Choroid plexus epithelial cell (primary cell): ENCODE measurements around the gene GASK1A.

Source experiments
- DNase-seq: peaks from one replicate; pipeline ENCODE4 v3.0.0-alpha.2; 2010; ENCODE audit warnings: low read depth
- H3K4me3 ChIP-seq: 2 replicates; pipeline ENCODE4 v1.5.1; 2011; ENCODE audit warnings: low read depth, mild to moderate bottlenecking, control low read depth, low read length, moderate library complexity
- TF ChIP-seq, protein P1 (sequence below): conservative IDR thresholded peaks from 2 replicates; pipeline ENCODE4 v1.5.1; 2011; ENCODE audit warnings: low read depth, mild to moderate bottlenecking, control low read depth, inconsistent platforms, low read length, moderate library complexity

The GASK1A gene

DNA sequence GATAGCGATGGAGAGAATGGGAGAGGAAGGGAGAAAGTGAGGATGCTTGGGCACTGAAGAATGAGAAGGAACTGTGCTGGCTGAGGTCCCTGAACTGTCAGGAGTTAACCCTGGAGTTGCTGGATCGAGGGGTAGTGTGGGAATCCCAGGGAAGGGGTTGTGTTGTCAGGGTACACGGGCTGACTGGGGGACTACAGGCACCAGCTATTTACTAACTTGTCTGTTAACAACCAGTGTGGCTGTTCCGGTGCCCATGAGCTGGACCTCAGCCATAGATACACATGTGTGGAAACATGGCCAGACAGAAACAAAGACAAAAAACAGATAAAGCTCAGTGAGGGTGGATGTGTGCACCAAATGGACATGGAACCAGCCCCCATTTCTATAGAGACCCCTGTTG, 55.1 kb downstream of the GASK1A start:
- TF ChIP-seq, protein P1, sequence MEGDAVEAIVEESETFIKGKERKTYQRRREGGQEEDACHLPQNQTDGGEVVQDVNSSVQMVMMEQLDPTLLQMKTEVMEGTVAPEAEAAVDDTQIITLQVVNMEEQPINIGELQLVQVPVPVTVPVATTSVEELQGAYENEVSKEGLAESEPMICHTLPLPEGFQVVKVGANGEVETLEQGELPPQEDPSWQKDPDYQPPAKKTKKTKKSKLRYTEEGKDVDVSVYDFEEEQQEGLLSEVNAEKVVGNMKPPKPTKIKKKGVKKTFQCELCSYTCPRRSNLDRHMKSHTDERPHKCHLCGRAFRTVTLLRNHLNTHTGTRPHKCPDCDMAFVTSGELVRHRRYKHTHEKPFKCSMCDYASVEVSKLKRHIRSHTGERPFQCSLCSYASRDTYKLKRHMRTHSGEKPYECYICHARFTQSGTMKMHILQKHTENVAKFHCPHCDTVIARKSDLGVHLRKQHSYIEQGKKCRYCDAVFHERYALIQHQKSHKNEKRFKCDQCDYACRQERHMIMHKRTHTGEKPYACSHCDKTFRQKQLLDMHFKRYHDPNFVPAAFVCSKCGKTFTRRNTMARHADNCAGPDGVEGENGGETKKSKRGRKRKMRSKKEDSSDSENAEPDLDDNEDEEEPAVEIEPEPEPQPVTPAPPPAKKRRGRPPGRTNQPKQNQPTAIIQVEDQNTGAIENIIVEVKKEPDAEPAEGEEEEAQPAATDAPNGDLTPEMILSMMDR = no peak
- no peak overlapping the region for H3K4me3 ChIP-seq
- DNase-seq = no peak

DNA sequence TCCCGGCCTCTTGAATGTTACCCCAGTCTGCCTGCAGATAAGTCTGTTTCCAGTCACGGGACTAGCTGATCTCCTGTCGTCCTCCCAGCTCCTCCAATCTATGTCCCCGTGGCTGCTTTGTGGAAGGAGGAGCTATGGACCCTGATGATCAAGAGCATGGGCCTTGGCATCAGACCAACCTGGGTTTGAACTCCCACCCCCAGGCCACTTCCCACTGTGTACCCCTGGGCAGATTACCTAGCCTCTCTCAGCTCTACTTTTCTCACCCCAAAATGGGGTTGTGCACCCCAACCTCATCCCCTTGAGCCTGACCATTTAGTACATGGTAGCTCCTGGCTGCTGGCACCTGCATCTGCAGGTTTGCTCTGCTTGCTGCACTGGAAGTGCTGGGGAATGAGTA, 55.8 kb downstream of the GASK1A start:
- TF ChIP-seq, protein P1 = no peak
- DNase-seq = no peak
- no peak overlapping the region for H3K4me3 ChIP-seq

DNA sequence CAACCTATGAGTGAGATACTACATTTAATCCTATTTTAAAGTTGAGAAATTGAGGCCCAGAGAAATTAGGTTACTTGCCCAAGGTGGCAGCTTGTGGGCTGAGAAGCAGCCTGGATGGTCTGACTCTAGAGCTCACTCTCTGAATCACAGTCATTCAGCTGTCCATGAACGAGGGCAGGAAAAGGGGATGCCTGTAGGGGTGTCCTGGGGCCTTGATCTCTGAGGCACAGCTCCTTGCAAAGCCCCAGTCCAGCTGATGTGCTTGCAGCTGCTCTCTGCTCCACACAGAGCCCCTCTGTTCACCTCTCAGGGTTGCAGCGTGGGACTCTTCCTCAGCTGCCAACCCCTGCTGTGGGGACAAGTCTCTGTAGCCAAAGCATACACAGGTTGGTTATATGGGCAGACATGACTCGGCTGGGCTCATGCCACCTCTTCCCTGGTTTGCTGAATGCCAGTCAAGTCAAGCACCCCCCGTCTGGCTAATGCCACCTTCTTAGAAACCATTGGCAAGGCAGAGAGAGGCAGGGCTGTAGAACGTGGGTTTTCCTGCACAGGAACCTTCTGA, 56.8 kb downstream of the GASK1A start:
- DNase-seq = no peak
- H3K4me3 ChIP-seq = no peak overlapping the region
- TF ChIP-seq, protein P1 = no peak

DNA sequence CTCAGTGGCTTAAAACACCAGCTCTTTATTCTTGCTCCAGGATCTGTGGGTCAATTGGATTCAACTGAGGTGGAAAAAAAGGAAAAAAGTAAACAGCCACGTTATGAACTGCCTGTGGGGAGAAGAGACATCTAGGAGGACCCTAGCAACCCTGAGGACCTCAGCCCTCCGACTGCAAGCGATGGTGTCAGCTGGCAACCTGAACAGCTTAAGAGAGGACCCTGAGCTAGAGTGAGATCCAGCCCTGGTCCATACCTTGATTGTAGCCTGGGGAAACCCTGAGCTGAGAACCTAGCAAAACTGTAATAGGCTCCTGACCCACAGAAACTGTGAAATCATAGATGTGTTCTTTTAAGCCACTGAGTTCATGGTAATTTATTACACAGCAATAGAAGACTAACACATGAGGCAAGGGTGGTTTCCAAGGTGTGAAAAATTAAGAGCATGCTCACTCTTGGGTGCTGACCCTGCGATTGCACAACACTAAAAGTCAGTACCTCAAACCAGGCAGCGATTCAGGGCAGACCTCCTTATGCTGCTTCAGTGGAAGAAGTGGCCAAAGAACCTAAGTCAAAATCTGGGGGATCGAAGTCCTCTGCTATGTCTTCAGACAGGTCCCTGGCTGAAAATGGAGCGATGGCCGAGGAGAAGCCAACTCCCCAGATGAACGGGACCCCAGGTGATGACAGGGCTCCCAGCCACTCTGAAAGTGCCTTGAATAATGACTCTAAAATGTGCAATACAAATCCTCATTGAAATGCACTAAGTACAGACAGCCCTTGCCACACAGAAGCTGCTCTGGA, 57.7 kb downstream of the GASK1A start:
- DNase-seq = no peak
- H3K4me3 ChIP-seq = no peak overlapping the region
- TF ChIP-seq, protein P1 = no peak

DNA sequence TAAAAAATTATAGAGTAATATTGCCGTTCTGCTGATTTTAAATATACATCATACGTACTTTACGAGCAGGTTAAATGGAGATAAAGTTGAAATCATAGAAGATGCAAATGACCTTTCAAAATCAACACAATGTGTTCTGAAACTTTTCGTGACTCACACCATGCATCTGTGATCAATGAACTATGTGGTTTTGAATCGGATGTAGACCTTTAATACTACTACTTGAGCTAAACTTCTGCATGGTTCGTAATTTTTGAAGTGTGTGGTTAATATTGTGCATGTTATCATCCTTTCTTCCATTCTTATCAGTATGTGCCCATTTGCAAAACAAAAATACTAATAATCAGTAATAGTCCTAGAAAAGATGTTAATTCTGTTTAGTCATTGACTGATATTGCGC, 58.9 kb downstream of the GASK1A start:
- TF ChIP-seq, protein P1 = no peak
- H3K4me3 ChIP-seq = no peak overlapping the region
- DNase-seq = no peak

DNA sequence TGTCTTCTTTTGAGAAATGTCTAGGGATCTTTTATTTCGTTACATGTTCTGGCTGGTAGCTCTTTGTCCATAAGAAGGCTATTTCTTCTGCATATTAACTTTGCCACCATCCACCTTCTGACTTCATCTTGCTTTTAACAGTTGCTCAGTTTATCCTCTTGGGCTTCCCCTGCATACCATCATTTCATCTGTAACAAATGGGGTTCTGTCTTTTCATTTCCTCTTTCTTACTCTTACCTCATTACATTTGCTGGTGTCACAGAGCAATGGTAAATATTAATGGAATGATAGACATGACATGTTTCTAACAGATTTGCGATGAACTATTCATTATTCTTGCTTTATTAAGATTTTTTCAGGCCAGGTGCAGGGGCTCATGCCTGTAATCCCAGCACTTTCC, 62.4 kb downstream of the GASK1A start:
- DNase-seq = no peak
- TF ChIP-seq, protein P1 = no peak
- H3K4me3 ChIP-seq = no peak overlapping the region
